Left ventricle myocardium superior (tissue), 1 donor: ENCODE results near the gene COG7. TPM values are rescaled to one million over a fixed set of nuclear protein-coding genes. Genes with fewer than 3 reads are reported as not detected.
"Not testable (repeated sequence)": the region's sequence is repeated elsewhere in the genome, so short reads cannot be mapped to it uniquely, and the experiment has no call there.

ENCODE experiments used
- ATAC-seq: fragments of 200-7000 bp; cut with Tn5 transposase; one replicate; pipeline ENCODE4 v1.9.1; 2020; ENCODE audit warnings: mild to moderate bottlenecking, moderate library complexity
- DNase-seq: peaks from one replicate; pipeline ENCODE4 v3.0.0-alpha.2; 2020
- intact Hi-C: fragments of 100-400 bp; cut with micrococcal nuclease; formaldehyde crosslinking; loops from one replicate; pipeline ENCODE4 v1.11.0; 2022
- total RNA-seq: library from RNA; stranded (reverse); fragmentation: NEBNext Ultra II Directional; extraction: Animal tissue kit (Norgen Biotek cat#: 25700); gene quantifications from one replicate; pipeline ENCODE4 v1.2.1, GENCODE V29; 2021
- donor health status: DM: no; HTN: yes; CAD: no; lungs with severe emphysema.

Gene COG7
- total RNA-seq, 1 donor from 2014 or later, result 11.3 TPM

GRCh38 chr16:23479138-23479537, 26.1 kb upstream of the COG7 start:
- intact Hi-C loops, result no loop called here
- DNase-seq (no peak), ATAC-seq (no peak)

DNA sequence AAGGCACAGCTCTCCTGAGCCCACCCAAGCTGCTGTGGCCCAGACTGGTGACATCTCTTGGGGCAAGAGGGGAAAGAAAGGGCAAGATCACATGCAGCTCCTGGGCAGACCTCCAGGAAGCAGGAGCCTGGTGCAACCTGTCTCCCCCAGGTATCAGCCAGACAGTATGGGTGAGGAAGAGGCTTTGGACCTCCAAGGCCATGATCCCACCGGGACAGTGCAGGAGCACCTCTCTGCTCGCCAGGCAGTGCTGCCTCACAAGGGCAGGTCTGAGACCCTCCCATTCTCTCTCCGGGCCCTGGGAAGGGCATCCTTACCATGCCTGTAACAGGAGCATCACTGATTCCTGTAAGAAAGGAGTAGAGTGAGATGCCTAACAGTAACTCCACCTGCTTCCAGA, 25.6 kb upstream of the COG7 start:
- intact Hi-C loops, result no loop called here
- no peak for ATAC-seq
- DNase-seq, result no peak

DNA sequence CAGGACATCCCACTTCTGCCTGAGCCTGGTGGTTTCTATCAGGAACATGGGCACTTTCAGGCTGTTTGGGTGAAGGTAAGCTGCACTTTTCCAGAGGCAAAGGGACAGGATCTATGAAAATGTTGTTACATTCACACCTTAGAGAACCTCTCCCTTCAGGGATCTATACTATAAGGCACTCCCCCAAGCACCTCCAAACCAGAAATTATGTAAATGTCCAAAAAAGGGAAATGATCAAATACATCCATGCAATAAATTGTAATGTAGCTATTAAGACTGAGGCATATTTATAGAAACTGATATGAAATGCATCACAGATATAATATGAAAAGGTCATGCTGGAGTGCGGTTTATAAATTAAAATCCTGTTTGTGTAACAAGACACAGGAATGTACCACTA, 23.3 kb upstream of the COG7 start:
- ATAC-seq (no peak), DNase-seq (no peak)
- intact Hi-C loops, result no loop called here

GRCh38 chr16:23469814-23470213, 16.8 kb upstream of the COG7 start:
- ATAC-seq (peak; percentile 46), DNase-seq (no peak)
- intact Hi-C loops, result loop anchor here (10.0 kb wide), 1 partner anchor 55 kb away; no protein-coding TSS in a partner anchor

- peak; percentile 42 for DNase-seq
- intact Hi-C loops, result loop anchor here (10.0 kb wide), 1 partner anchor 58 kb away; no protein-coding TSS in a partner anchor
- peak; percentile 30 for ATAC-seq
Measured at GRCh38 chr16:23466162-23466885, 13.3 kb upstream of the COG7 start.

DNA sequence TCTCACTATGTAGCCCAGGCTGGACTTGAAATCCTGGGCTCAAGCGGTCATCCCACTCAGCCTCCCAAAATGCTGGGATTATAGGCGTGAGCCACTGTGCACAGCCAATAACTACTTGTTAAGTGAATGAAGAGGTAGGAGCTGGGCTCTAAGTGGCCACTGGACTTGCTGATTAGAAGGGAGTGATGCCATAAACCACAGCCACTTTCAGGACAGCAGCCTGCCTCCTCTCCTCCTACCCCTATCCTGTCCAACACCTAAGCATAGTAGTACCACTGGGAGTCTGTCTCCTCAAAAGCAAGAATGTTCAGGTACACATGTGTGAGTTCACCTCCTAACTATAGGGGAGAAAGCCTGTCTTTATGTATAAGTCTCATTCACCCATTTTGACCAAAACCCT, 12.2 kb upstream of the COG7 start:
- intact Hi-C loops, result loop anchor here (10.0 kb wide), 1 partner anchor 60 kb away; no protein-coding TSS in a partner anchor
- ATAC-seq (no peak), DNase-seq (no peak)

DNA sequence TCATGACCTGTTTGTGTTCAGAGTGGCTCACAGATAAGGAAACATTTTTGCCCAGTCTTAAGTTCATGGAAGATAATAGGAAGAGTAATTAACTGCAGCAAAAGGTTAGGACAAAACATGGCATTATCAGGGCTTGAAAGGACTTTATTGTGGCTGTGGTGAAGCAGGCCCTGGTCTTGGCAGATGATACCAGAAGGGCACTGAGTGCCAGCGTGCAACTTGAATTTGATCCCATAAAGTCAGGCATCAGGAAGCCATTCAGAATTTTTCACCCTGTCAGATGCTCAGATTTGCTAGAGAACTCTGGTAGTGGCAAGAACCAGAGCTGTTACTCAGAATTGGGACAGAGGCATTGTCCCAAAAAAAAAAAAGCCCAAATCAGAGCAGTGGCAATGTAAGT, 11.2 kb upstream of the COG7 start:
- ATAC-seq (peak; percentile 60), DNase-seq (no peak)
- intact Hi-C loops, result loop anchor here (10.0 kb wide), 1 partner anchor 61 kb away; no protein-coding TSS in a partner anchor

- ATAC-seq, result peak; percentile 89
- DNase-seq, result peak; percentile 89
- intact Hi-C loops, result loop anchor here (10.0 kb wide), 1 partner anchor 62 kb away; no protein-coding TSS in a partner anchor
Measured at GRCh38 chr16:23462994-23463393, 10.0 kb upstream of the COG7 start.

GRCh38 chr16:23453338-23454052, 506 bp upstream of the COG7 start:
- intact Hi-C loops, result no loop called here
- DNase-seq (no peak), ATAC-seq (peak; percentile 8)

DNA sequence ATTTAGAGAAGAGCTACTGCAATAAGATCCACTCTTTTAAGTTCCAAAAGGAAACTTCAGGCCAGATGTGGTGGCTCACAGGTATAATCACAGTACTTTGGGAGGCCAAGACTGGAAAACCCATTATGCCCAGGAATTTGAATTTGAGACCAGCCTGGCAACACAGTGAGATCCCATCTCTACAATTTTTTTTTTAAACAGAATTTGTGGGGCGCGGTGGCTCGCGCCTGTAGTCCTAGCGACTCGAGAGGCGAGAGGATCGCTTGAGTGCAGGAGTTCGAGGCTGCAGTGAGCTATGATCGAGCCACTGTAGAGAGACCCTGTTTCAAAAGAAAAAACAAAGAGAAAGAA, 793 bp downstream of the COG7 start:
- no peak for ATAC-seq
- no peak for DNase-seq
- intact Hi-C loops, result no loop called here

GRCh38 chr16:23448392-23448791, 4.6 kb downstream of the COG7 start:
- ATAC-seq, result no peak
- DNase-seq, result no peak
- intact Hi-C loops, result no loop called here

- intact Hi-C loops, DNase-seq, ATAC-seq: not testable (repeated sequence)
Measured at GRCh38 chr16:23437542-23437941, 15.4 kb downstream of the COG7 start.

GRCh38 chr16:23436951-23437350, 16.0 kb downstream of the COG7 start:
- intact Hi-C loops, result no loop called here
- no peak for ATAC-seq

GRCh38 chr16:23435500-23435899, 17.5 kb downstream of the COG7 start:
- ATAC-seq, result peak; percentile 85
- peak; percentile 62 for DNase-seq
- intact Hi-C loops, result no loop called here

More at GRCh38 chr16:23436951-23437350, 16.0 kb downstream of the COG7 start:
- no peak for DNase-seq

DNA sequence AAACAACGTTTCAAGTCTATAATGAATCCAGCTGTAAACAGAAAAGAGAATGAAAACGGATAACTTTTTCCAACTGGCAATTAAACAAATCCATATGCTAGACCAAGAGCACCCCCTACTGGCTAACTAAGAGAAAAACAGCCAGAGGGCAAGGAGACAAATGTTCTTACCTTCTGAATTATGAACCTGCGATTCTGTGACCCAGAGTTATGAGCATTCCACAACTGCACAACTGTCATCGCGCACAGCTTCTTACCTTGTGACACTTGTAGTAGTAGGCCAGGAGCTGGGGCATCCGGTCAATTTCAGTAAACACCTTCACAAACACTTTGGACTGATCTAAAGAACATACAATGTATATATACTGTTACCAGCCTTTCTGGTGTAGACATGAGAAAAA, 18.6 kb downstream of the COG7 start:
- ATAC-seq (peak; percentile 57), DNase-seq (no peak)
- intact Hi-C loops, result loop anchor here (5.0 kb wide), 1 partner anchor 252 kb away; the partner anchor contains the start of gene SCNN1G

DNA sequence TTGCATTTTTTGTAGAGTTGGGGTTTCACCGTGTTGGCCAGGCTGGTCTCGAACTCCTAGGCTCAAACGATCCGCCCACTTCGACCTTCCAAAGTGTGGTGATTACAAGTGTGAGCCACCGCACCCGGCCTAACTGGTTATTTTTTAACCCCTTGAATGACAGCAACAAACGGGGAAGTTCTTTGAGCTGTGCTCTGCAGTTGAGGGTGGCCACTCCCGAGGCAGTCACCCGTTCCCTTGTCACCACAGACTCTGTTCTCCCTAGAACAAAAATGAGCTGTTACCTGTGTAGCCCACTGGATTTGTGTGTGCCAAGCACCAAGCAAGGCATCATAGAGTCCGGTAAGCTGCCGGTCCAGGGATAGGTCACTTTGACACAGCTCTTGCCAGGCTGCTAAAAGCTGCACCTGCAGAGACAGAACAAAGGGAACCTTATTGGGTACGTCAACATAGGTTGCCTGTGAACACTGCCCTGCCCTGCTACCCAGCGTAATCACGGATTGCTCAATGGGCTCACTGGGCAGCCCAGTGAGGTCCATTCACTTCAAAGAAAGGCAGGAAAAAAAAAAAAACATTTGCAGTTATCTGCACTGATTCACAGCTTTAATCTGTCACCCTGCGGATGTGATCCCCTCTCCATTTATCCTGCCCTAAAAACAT, 19.6 kb downstream of the COG7 start:
- intact Hi-C loops, result loop anchor here (5.0 kb wide), 1 partner anchor 251 kb away; the partner anchor contains the start of gene SCNN1G
- ATAC-seq (no peak), DNase-seq (no peak)

DNA sequence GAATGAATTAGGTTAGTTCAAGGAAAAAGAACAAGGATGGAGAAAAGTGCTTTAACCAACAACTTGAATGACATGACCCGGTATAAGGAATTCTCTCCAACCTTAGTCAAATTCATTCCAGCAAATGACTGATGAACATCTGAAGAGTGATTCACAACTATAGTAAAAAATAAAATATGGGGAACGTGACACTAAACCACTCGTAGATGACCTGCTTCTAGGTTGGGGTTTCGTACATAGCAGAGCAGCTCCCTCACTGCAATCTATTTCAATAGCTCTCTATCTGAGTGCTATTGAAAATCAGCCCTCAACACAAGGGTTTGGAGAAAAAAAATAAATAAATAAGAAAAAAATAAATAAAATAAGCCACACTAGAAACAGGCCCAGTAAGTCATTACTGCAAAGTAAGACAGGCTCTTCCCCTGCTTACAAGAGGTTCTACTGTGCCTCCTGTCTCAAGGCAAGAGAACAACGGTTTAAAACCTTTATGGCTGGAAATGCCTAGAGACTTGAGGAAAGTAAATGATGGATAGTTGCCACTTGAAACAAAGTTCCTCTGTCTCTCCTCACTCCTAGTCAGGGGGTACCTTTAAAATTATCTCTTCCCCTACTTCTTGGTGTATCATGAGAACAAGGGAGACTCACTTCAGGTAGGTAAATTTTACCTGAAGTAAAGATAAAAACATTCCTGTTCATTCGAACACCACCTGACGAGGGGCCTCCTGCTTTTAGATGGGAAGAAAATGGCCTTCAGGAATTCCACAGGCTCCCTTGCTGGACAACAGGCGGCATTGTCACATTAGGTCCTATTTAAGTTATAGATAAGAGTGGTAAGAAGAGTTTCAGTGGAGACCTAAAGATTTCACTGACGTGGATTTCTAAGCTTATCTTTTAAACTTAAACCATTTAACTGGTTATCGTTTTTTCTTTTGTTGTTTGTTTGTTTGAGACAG, 20.5 kb downstream of the COG7 start:
- no peak for ATAC-seq
- DNase-seq, result no peak
- intact Hi-C loops, result loop anchor here (5.0 kb wide), 1 partner anchor 250 kb away; the partner anchor contains the start of gene SCNN1G

DNA sequence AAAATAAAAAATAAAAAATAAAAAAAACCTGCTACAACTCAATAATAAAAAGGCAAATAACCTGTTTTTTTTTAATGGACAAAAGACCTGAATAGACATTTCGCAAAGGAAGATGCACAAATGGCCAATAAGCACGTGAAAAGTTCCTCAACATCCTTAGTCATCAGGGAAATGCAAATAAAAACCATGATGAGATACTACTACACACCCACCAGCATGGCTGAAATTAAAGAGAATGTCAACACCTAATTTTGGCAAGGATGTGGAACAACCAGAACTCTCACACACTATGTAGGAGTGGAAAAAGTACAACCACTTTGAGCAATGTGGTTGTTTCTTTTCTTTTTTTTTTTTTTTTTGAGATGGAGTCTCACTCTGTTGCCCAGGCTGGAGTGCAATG, 24.6 kb downstream of the COG7 start:
- ATAC-seq (no peak), DNase-seq (no peak)
- intact Hi-C loops, result no loop called here
